OCI-LY3 (cell line): ENCODE measurements around the gene MACROD2.

Experiments
- EZH2phosphoT487 ChIP-seq: fragments of 200-600 bp; shearing (Covaris generic); IDR thresholded peaks from 2 replicates; pipeline ENCODE4 v1.6.1; 2018; ENCODE audit warnings: antibody characterized with exemption, mixed run types, low read depth
- TF ChIP-seq, protein P1 (sequence below): fragments of 200-600, 300-600 bp; sonication (generic); IDR thresholded peaks from 2 replicates; pipeline ENCODE4 v1.5.1; 2014; ENCODE audit warnings: antibody characterized with exemption, low read length, low read depth

GRCh38 chr20:14245368-14245970, 250.2 kb downstream of the MACROD2 start:
- TF ChIP-seq, protein P1, sequence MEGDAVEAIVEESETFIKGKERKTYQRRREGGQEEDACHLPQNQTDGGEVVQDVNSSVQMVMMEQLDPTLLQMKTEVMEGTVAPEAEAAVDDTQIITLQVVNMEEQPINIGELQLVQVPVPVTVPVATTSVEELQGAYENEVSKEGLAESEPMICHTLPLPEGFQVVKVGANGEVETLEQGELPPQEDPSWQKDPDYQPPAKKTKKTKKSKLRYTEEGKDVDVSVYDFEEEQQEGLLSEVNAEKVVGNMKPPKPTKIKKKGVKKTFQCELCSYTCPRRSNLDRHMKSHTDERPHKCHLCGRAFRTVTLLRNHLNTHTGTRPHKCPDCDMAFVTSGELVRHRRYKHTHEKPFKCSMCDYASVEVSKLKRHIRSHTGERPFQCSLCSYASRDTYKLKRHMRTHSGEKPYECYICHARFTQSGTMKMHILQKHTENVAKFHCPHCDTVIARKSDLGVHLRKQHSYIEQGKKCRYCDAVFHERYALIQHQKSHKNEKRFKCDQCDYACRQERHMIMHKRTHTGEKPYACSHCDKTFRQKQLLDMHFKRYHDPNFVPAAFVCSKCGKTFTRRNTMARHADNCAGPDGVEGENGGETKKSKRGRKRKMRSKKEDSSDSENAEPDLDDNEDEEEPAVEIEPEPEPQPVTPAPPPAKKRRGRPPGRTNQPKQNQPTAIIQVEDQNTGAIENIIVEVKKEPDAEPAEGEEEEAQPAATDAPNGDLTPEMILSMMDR = no peak
- TF ChIP-seq EZH2phosphoT487 = no peak
